HG03442 (cell line): ENCODE results near the gene NEMF.
"Not testable (repeated sequence)": the region's sequence is repeated elsewhere in the genome, so short reads cannot be mapped to it uniquely, and the experiment has no call there.

Experiments
- ATAC-seq: cut with Tn5 transposase; IDR thresholded peaks from one replicate; pipeline ENCODE4 v1.9.1; 2021; ENCODE audit warnings: mild to moderate bottlenecking, moderate library complexity; ENCODE audit not compliant: unreplicated experiment

The NEMF gene

GRCh38 chr14:49852301-49853157, at the start of gene NEMF:
TSS of gene NEMF (minus strand) at chr14:49852788. CDS start at chr14:49852753, 35 bp downstream.
- ATAC-seq = peak; percentile 71

- no peak for ATAC-seq
Observed at GRCh38 chr14:49900973-49901372, 48.4 kb upstream of the NEMF start.

GRCh38 chr14:49898485-49898884, 45.9 kb upstream of the NEMF start:
- no peak for ATAC-seq

GRCh38 chr14:49897965-49898364, 45.4 kb upstream of the NEMF start:
- no peak for ATAC-seq

GRCh38 chr14:49897414-49897813, 44.8 kb upstream of the NEMF start:
- no peak for ATAC-seq

GRCh38 chr14:49896966-49897365, 44.4 kb upstream of the NEMF start:
- ATAC-seq = no peak

GRCh38 chr14:49896272-49896671, 43.7 kb upstream of the NEMF start:
- ATAC-seq = not testable (repeated sequence)

GRCh38 chr14:49895480-49895879, 42.9 kb upstream of the NEMF start:
- ATAC-seq = no peak

GRCh38 chr14:49894214-49895107, 41.9 kb upstream of the NEMF start:
- ATAC-seq = not testable (repeated sequence)

GRCh38 chr14:49893309-49894213, 41.0 kb upstream of the NEMF start:
- peak; percentile 46 for ATAC-seq

- ATAC-seq = peak; percentile 76
Observed at GRCh38 chr14:49892636-49893308, 40.2 kb upstream of the NEMF start, which contains the start of gene ARF6. TSS of gene ARF6 (plus strand) at chr14:49893082. CDS start at chr14:49893737, 655 bp downstream.

GRCh38 chr14:49892301-49892635, 39.7 kb upstream of the NEMF start:
- peak; percentile 21 for ATAC-seq

GRCh38 chr14:49888293-49888692, 35.7 kb upstream of the NEMF start:
- ATAC-seq = no peak

GRCh38 chr14:49886523-49886922, 33.9 kb upstream of the NEMF start:
- ATAC-seq = no peak

- no peak for ATAC-seq
Observed at GRCh38 chr14:49882826-49883694, 30.5 kb upstream of the NEMF start.

GRCh38 chr14:49881350-49882001, 28.9 kb upstream of the NEMF start:
- no peak for ATAC-seq

GRCh38 chr14:49880267-49881064, 27.9 kb upstream of the NEMF start:
- ATAC-seq = no peak
